NAMALWA (cell line): ENCODE data around the gene OPCML.

Experiments
- DNase-seq: peaks from one replicate; pipeline ENCODE4 v3.0.0-alpha.2; 2015; ENCODE audit warnings: low spot score

Gene OPCML

GRCh38 chr11:133070021-133070713 is 462.1 kb downstream of the OPCML start:
- DNase-seq: no peak

GRCh38 chr11:133065847-133066485 is 466.3 kb downstream of the OPCML start:
- DNase-seq: no peak

DNA sequence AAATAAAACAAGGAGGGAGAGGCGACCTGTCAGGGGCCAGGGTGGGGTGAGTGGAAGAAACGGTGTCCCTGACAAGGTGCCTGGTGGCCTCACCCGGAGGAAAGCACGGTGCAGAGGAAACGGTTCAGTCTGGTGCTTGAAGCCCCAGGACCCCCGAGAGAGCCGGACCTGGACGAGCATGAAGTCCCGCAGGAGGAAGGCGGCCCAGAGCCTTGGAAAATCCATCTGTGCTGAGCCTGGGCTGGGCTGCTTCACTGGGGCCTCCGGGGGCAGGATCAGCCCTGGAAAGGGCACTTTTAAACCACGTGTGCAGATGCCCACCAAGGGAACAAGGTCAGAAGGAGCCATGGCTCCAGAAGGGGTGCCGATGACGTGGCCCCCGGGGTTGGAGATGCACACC is 467.3 kb downstream of the OPCML start:
- DNase-seq: no peak

DNA sequence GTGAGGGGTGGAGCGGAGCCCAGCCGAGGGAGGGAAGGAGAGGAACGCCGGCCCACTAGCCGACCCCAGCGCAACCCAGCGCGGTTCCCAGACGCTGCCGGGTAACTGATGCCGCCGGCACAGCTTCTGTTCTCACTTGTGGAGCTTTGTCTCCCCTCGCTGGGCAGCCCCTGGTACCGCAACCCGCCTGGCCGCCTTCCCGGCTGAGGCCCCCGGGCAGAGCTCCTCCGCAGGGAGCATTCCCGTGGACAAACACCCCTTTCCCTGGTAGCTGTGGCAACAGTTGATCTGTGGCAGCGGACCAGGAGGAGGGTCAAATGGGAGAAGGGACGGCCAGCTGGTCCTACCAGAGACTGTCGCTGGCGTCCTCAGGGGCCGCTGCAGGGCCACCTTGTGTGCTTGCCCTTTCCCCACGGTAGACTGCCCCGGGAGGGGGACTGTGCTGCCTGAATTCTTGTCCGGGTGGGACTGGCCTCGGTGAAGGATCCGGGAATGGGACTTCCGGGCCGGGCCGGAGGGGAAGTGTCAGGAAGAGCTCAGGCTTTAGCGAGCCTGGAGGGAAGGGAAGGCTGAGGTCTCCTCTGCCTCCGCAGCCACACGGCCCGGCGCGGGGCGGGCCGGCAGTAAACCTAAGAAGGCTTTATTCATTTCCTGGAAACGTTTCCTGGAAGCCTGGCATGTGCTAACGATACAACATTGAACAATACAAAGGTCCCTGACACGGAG is 468.0 kb downstream of the OPCML start:
- DNase-seq: no peak

- DNase-seq: no peak
Measured at GRCh38 chr11:133058501-133058900, 473.8 kb downstream of the OPCML start.

DNA sequence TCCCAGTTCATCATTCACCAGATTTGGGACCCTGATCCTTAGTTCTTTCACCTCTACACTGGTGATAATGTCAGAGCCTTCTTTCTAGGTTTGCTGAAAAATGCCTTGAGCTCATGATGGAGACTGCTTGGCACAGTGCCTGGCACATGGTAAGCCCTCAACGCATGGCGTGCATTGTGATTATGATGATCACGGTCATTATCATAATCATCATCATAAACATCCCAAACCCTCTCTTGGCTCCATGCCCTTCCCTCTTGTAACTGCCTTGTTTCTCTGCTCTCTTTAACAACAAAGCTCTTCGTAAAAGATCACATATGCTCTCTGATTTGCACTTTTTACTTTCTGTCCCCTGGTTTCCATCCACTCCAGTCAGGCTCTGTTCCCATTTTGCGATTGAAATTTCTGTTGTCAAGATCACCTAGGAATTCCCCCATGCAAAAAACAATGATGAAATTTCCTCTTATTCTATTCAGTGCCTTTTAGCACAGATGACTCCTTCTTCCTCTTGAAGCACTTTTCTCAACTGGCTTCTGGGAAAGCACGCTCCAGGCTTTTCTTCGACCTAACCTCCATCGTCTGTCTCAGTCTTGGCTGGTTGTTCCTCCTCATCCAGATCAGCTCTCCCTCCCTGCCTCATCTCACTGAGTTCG is 479.1 kb downstream of the OPCML start:
- DNase-seq: no peak

GRCh38 chr11:133052537-133052936 is 479.8 kb downstream of the OPCML start:
- no peak for DNase-seq

GRCh38 chr11:133049244-133050019 is 482.9 kb downstream of the OPCML start:
- DNase-seq: no peak

DNA sequence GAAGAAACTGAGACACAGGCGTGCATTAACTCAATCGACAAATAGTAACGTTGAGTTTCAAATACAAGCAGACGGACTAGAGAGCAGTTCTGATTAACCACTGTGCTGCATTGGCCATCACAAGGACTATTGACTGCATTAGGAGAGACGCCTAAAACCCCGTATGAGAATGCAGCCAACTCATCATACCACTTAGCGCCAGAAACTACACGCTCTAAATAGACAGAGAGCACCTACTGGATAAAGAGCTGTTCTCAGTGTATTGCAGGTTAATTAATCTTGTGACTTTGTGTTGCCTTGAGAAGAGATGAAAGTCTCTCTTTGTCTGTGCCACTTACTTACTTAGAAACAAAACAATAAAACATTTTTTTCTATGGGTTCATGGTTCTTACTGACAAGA is 484.0 kb downstream of the OPCML start:
- DNase-seq: no peak

DNA sequence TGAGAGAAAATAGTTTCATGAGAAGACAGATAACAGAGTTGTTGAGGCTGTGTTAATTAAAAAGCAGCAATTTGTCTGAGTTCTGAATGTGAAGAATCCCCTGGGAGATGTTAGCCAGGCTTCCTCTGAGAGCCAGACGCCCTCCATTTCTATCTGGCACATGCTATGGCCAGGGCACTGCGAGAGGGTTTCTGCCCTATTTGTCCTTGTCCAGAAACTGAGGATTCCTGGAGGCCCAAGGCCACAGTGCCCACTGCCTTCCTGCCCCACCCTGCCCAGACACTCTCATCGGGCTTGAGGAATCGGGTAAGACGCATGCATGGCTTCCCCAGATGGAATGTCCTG is 484.6 kb downstream of the OPCML start:
- DNase-seq: no peak

- DNase-seq: no peak
Measured at GRCh38 chr11:133047036-133047770, 485.1 kb downstream of the OPCML start.

- DNase-seq: no peak
Measured at GRCh38 chr11:133046252-133046651, 486.0 kb downstream of the OPCML start.

DNA sequence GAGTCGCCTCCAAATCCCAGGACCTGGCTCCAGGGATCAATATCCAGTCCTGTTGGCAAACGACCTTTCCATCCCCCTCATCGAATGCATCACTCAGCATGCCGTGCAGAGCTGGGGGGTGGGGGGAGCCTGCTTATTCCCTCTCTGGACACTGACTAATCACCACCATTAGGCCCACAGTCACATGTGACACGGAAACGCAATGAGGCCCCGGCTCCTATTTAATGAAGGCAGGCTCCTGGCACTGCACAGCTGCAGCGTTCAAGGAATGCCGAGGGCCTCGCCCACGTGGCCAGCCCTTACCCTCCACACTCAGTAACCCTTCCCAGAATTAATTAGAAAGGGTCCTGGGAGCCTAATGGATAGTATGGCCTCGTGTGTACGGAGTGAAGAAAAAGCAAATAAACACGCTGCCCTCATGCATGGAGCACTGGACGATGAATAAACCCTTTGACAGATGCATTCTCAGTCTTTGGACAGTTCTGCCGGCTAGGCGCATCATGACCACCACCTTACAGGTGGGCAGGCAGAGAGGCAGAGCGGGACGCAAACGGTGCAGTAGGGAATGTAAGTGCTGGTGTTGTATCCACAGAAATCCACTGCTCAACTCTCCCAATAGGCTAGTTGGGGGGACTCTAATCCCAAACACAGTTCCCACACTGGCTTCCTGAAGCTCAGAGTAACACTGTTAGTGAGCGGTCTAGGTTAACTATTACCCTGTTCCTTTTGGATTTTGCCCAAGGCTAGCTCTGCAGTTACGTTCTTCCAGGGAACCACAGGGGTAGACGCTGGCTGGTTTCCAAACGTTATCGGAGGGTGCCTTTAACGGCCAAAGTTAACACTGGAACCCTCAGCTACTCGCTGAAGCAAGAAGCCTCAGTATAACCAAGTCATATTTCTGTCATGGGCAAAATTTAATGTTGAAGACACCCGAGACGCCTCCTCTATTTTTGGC is 490.1 kb downstream of the OPCML start:
- DNase-seq: no peak

DNA sequence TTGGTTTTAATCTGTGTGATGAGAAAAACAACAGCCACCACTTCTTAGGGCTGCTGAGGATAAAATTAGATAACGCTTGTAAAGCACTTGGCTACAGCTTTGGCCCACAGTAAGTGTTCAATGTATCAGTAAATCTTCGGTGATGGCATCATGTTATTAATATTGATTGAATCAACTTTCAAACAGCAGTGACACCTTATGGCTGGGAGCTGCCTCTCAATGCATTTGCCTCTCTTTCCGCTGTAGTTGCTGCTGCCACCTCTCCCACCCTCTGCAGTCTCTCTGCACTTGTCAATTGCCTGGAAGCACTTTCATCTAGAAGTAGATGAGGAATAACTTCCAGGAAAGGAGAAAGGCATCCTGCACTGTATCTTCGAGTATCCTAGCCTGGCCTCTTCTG is 491.1 kb downstream of the OPCML start:
- DNase-seq: no peak

GRCh38 chr11:133040289-133040900 is 491.9 kb downstream of the OPCML start:
- DNase-seq: no peak

DNA sequence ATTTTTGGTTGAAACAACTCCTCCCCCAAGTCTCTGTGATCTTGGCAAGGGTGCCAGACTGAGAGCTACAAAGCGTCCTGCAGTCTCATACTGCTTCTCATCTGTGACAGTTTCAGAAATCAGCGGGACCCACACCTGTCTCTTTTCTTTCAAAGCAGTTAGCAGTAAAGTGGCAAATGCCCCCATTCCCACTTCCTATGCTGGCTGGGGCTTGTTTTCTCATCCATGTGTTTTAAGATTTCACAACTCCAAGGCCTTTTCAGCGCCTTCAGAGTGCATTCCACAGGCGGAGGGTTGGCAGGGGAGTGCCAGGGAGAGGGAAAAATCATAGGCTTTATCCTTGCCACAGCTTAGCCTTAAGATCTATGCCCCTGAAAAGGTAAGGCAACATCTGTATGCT is 493.5 kb downstream of the OPCML start:
- no peak for DNase-seq

- no peak for DNase-seq
Measured at GRCh38 chr11:133034929-133035328, 497.4 kb downstream of the OPCML start.

GRCh38 chr11:133029107-133029506 is 503.2 kb downstream of the OPCML start:
- DNase-seq: no peak

DNA sequence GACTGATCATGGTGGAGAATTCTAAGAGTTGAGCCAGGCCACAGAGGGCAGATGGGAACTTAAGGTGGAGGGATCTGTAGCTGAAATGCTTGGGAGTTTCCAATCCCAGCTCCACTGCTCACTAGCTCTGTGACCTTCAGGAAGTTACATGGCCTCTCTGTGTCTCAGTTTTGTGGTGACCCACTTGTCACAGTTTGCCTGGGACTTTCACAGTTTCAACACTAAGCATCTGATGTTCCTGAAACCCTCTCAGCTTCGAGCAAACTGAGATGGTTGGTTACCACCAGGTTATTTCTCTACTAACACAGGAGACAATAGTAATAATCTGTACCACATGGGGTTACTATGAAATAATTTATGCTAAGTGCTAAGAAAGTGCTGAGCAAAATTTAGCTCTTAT is 505.3 kb downstream of the OPCML start:
- no peak for DNase-seq

DNA sequence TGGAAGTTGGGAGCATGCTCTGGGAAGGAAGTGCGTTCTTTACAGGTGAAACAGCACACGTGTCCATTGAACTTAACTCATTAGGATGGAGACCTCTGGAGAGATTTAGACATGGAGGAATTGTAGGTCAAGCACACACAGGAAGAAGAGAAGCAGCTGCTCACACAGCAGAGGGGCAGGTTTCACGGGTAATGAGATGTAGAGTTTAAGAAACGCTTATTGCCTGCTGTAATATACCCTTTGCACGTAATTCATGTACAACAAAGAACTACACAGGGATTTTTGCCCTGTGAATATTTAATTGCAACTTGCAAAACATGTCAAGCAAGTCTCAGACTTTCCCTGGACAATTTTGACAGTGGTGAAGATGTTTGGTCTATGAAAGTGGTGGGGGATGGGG is 508.0 kb downstream of the OPCML start:
- DNase-seq: no peak
